A549 (cell line): ENCODE measurements around the gene COBL. TPM values are rescaled to one million over a fixed set of nuclear protein-coding genes. Genes with fewer than 3 reads are reported as not detected.
A peak's percentile ranks its signal among the peaks of the same experiment; 100 is the strongest.

Source experiments
- ATAC-seq, 2 experiments: fragments of 200-7000 bp in 1 of 2; fragments of >200 bp in 1 of 2; cut with Nextera tagmentation in 1 of 2; cut with Tn5 transposase in 1 of 2; 3 replicates each; pipeline versions ENCODE4 v1.8.0 to v1.9.1; 2018 to 2020; ENCODE audit warnings: mild to moderate bottlenecking in 1 of 2, moderate library complexity in 1 of 2
- CTCF ChIA-PET: fragments of 300-600 bp; sonication (Branson Sonifier 250); formaldehyde crosslinking; extraction: SDS; loops from one replicate; lab custom pipeline; 2021; ENCODE audit warnings: antibody characterized with exemption, inconsistent platforms; lab: Yijun Ruan, JAX
- POLR2A ChIA-PET: fragments of 350-600 bp; formaldehyde crosslinking; extraction: SDS; loops from one replicate; lab custom pipeline; 2021; ENCODE audit warnings: antibody characterized with exemption, inconsistent platforms; lab: Yijun Ruan, JAX
- DNase-seq, 2 experiments: peaks; one replicate each; pipeline versions ENCODE4 v3.0.0 to v3.0.0-alpha.2; 2011 to 2016; ENCODE audit warnings: low read depth in 1 of 2, low spot score in 1 of 2
- FAIRE-seq: peaks from 2 replicates; lab custom pipeline; 2011; peaks lifted over from hg19 to GRCh38; lab: Jason Lieb, UNC
- H3K27ac ChIP-seq, 2 experiments: fragments of >200 bp; sonication (Bioruptor Twin); formaldehyde crosslinking; 3 replicates each; pipeline ENCODE4 v1.5.1; 2016 to 2017
- H3K4me1 ChIP-seq: fragments of >200 bp; sonication (Bioruptor Twin); formaldehyde crosslinking; 3 replicates; pipeline ENCODE4 v1.6.1; 2016
- H3K4me2 ChIP-seq: fragments of >200 bp; sonication (Bioruptor Twin); formaldehyde crosslinking; 3 replicates; pipeline ENCODE4 v1.6.1; 2016
- H3K4me3 ChIP-seq: fragments of >200 bp; sonication (Bioruptor Twin); formaldehyde crosslinking; 3 replicates; pipeline ENCODE4 v1.5.1; 2016
- H3K9me3 ChIP-seq: fragments of >200 bp; sonication (Bioruptor Twin); formaldehyde crosslinking; 3 replicates; pipeline ENCODE4 v1.6.1; 2016
- ATOH8 ChIP-seq: fragments of 250-450 bp; sonication (Bioruptor Pico); IDR thresholded peaks from 2 replicates; pipeline ENCODE4 v1.5.0; 2020; ENCODE audit warnings: low read depth, mild to moderate bottlenecking, moderate library complexity
- BCL3 ChIP-seq: fragments of >200 bp; sonication (Bioruptor Twin); formaldehyde crosslinking; IDR thresholded peaks from 3 replicates; pipeline ENCODE4 v1.6.1; 2016
- CBX8 ChIP-seq: fragments of 200-600 bp; sonication (generic); IDR thresholded peaks from 2 replicates; pipeline ENCODE4 v1.6.1; 2016
- CHD2 ChIP-seq: fragments of 150-350 bp; IDR thresholded peaks from 2 replicates; pipeline ENCODE4 v1.6.1; 2014; ENCODE audit warnings: low read length; ENCODE audit not compliant: partially characterized antibody
- CTCF ChIP-seq: fragments of >200 bp; sonication (Bioruptor Twin); formaldehyde crosslinking; IDR thresholded peaks from 3 replicates; pipeline ENCODE4 v1.5.1; 2016
- E2F6 ChIP-seq: IDR thresholded peaks from 2 replicates; pipeline ENCODE4 v1.6.1; 2012; ENCODE audit warnings: low read depth, borderline replicate concordance
- EHF ChIP-seq: fragments of 250-450 bp; sonication (Bioruptor Pico); IDR thresholded peaks from 2 replicates; pipeline ENCODE4 v1.5.0; 2020; ENCODE audit warnings: mild to moderate bottlenecking
- ELK1 ChIP-seq: fragments of 150-350 bp; IDR thresholded peaks from 2 replicates; pipeline ENCODE4 v1.6.1; 2014; ENCODE audit warnings: low read depth, mild to moderate bottlenecking, low read length
- EP300 ChIP-seq, 2 experiments: fragments of >200 bp; sonication (Bioruptor Twin); formaldehyde crosslinking; IDR thresholded peaks; 2 replicates in 1 of 2; 3 replicates in 1 of 2; pipeline ENCODE4 v1.6.1; 2016 to 2017
- ESRRA ChIP-seq: fragments of 150-350 bp; IDR thresholded peaks from 2 replicates; pipeline ENCODE4 v1.6.1; 2014; ENCODE audit warnings: mild to moderate bottlenecking, low read length, borderline replicate concordance
- FOSL2 ChIP-seq, 2 experiments: fragments of 450-650 bp in 1 of 2; fragments of >200 bp in 1 of 2; sonication (Bioruptor Twin) in 1 of 2; formaldehyde crosslinking; IDR thresholded peaks; 2 replicates each; pipeline versions ENCODE4 v1.5.0 to v1.6.1; 2016 to 2020; ENCODE audit warnings: mild to moderate bottlenecking in 1 of 2, moderate library complexity in 1 of 2
- FOXS1 ChIP-seq: fragments of 250-450 bp; sonication (Bioruptor Pico); IDR thresholded peaks from 2 replicates; pipeline ENCODE4 v1.5.0; 2020; ENCODE audit warnings: mild to moderate bottlenecking, moderate library complexity
- HMGXB4 ChIP-seq: fragments of 250-450 bp; sonication (Bioruptor Pico); IDR thresholded peaks from 2 replicates; pipeline ENCODE4 v1.5.0; 2021; ENCODE audit warnings: mild to moderate bottlenecking, moderate library complexity, borderline replicate concordance
- HOXB13 ChIP-seq: fragments of 250-450 bp; sonication (Bioruptor Pico); IDR thresholded peaks from 2 replicates; pipeline ENCODE4 v1.5.0; 2020; ENCODE audit warnings: low read depth, mild to moderate bottlenecking, moderate library complexity
- KDM5A ChIP-seq: fragments of 200-600 bp; sonication (generic); IDR thresholded peaks from 2 replicates; pipeline ENCODE4 v1.6.1; 2016; ENCODE audit warnings: antibody characterized with exemption, mild to moderate bottlenecking
- NPAS2 ChIP-seq: fragments of 250-450 bp; sonication (Bioruptor Pico); IDR thresholded peaks from 2 replicates; pipeline ENCODE4 v1.8.0; 2022; ENCODE audit warnings: mild to moderate bottlenecking, moderate library complexity, borderline replicate concordance
- NR3C1 ChIP-seq: fragments of >200 bp; sonication (Bioruptor Twin); formaldehyde crosslinking; IDR thresholded peaks from 3 replicates; pipeline ENCODE4 v1.6.1; 2017
- PBX3 ChIP-seq: IDR thresholded peaks from 2 replicates; pipeline ENCODE4 v1.6.1; 2012
- POLR2AphosphoS2 ChIP-seq: conservative IDR thresholded peaks from 2 replicates; pipeline ENCODE4 v1.6.1; 2012; ENCODE audit warnings: low read length, improper control_type of control experiment, inconsistent platforms
- RCOR1 ChIP-seq: fragments of 150-350 bp; IDR thresholded peaks from 2 replicates; pipeline ENCODE4 v1.6.1; 2014; ENCODE audit warnings: antibody characterized with exemption, low read length, low read depth
- REST ChIP-seq: fragments of 200-600 bp; sonication (generic); IDR thresholded peaks from 2 replicates; pipeline ENCODE4 v1.6.1; 2016; ENCODE audit warnings: antibody characterized with exemption, mild to moderate bottlenecking, moderate library complexity
- RNF2 ChIP-seq: fragments of 200-600 bp; sonication (generic); IDR thresholded peaks from 2 replicates; pipeline ENCODE4 v1.6.1; 2016; ENCODE audit warnings: low read depth, mild to moderate bottlenecking, antibody characterized with exemption, moderate library complexity, borderline replicate concordance
- SREBF2 ChIP-seq: fragments of 450-650 bp; IDR thresholded peaks from 2 replicates; pipeline ENCODE4 v1.6.1; 2014; ENCODE audit warnings: mild to moderate bottlenecking, moderate library complexity
- USF2 ChIP-seq: fragments of 450-650 bp; IDR thresholded peaks from 2 replicates; pipeline ENCODE4 v1.6.1; 2014; ENCODE audit warnings: antibody characterized with exemption
- ZSCAN20 ChIP-seq: fragments of 250-450 bp; sonication (Bioruptor Pico); IDR thresholded peaks from 2 replicates; pipeline ENCODE4 v1.8.0; 2022; ENCODE audit warnings: mild to moderate bottlenecking, moderate library complexity
- WGBS: methylation state at CpG from one replicate; pipeline ENCODE4 v1.1.6; 2017; ENCODE audit errors: missing lambda C conversion rate; 5-methylcytosine and 5-hydroxymethylcytosine counted together
- polyA plus RNA-seq, 4 experiments: library from polyadenylated mRNA; depleted of rRNA in 3 of 4; stranded (reverse); fragments of >200 nt; fragmentation: RNase III in 1 of 4; extraction: RNeasy Plus Mini Kit Qiagen cat#74134 plus additional on column Dnase treatment in 1 of 4; gene quantifications; 2 replicates in 3 of 4; 3 replicates in 1 of 4; pipeline ENCODE4 v1.2.3, GENCODE V29; 2011 to 2017

The COBL gene
- polyA plus RNA-seq, 2 of the 4 experiments (the other 2 are of a cell fraction), result 1.5 to 7.4 TPM

- Histone ChIP-seq H3K27ac (peak overlapping the region; percentile 39 to 58; a peak in 4 of 6 replicates), H3K4me3 (no peak overlapping the region), H3K9me3 (no peaks in the 10 kb centered on the region), H3K4me2 (peak overlapping the region; percentile 46), H3K4me1 (peaks cover 16% of the 10 kb centered on the region)
- FAIRE-seq (peak; percentile 95), ATAC-seq (peak; percentile 88 to 100), DNase-seq (peak; percentile 72 to 76)
- POLR2A ChIA-PET, result no interaction called here
- CTCF ChIA-PET, result no interaction called here
- 39% methylated on average over 3 of the region's 3 CpGs for WGBS
- no peak for TF ChIP-seq KDM5A
- TF ChIP-seq NPAS2, result no peak
- no peak for TF ChIP-seq SREBF2
- no peak for TF ChIP-seq RCOR1
- TF ChIP-seq HMGXB4 (CRISPR knock-in tag), result no peak
- no peak for TF ChIP-seq BCL3
- no peak for TF ChIP-seq EHF (CRISPR knock-in tag)
- no peak for TF ChIP-seq POLR2AphosphoS2
- TF ChIP-seq NR3C1, result no peak
- no peak for TF ChIP-seq ATOH8 (CRISPR knock-in tag)
- peak; percentile 74 for TF ChIP-seq FOSL2 (IDR thresholded peaks at IDR 0.05)
- TF ChIP-seq FOSL2 (CRISPR knock-in tag; IDR thresholded peaks at IDR 0.05), result peak; percentile 74
- no peak for TF ChIP-seq CTCF
- no peak for TF ChIP-seq CBX8
- no peak for TF ChIP-seq REST
- TF ChIP-seq E2F6, result no peak
- no peak for TF ChIP-seq RNF2
- TF ChIP-seq EP300 (IDR thresholded peaks at IDR 0.05), result peak; percentile 17 to 50; a peak in 1 of 5 replicates
- TF ChIP-seq ELK1, result no peak
- no peak for TF ChIP-seq ESRRA
- no peak for TF ChIP-seq CHD2
- no peak for TF ChIP-seq FOXS1 (CRISPR knock-in tag)
- no peak for TF ChIP-seq HOXB13 (CRISPR knock-in tag)
- no peak for TF ChIP-seq ZSCAN20 (CRISPR knock-in tag)
- TF ChIP-seq PBX3, result no peak
- TF ChIP-seq USF2, result peak; percentile 60
Observed at GRCh38 chr7:51123322-51124019, 193.1 kb downstream of the COBL start.
